Type B pancreatic cell (in vitro differentiated cells): ENCODE measurements around the gene MAP1LC3B2. TPM values are rescaled to one million over a fixed set of nuclear protein-coding genes. Genes with fewer than 3 reads are reported as not detected.
A peak's percentile ranks its signal among the peaks of the same experiment; 100 is the strongest.

Experiments
- DNase-seq: peaks from one replicate; pipeline ENCODE4 v3.0.0; 2021; ENCODE audit warnings: mixed read lengths; ENCODE audit not compliant: unreplicated experiment; ENCODE audit errors: extremely low spot score
- H3K27ac Mint-ChIP-seq: 2 replicates; pipeline ENCODE4 v1.8.0; 2021; ENCODE audit warnings: mild to moderate bottlenecking, mixed read lengths
- H3K27me3 Mint-ChIP-seq: 2 replicates; pipeline ENCODE4 v1.8.0; 2021; ENCODE audit warnings: mixed read lengths
- H3K36me3 Mint-ChIP-seq: 2 replicates; pipeline ENCODE4 v1.8.0; 2021; ENCODE audit warnings: mixed read lengths
- H3K4me1 Mint-ChIP-seq: one replicate; pipeline ENCODE4 v1.8.0; 2021; ENCODE audit warnings: mixed read lengths; ENCODE audit not compliant: unreplicated experiment
- H3K4me3 Mint-ChIP-seq: 2 replicates; pipeline ENCODE4 v1.8.0; 2021; ENCODE audit warnings: mild to moderate bottlenecking, mixed read lengths
- H3K9me3 Mint-ChIP-seq: 2 replicates; pipeline ENCODE4 v1.8.0; 2021; ENCODE audit warnings: mixed read lengths
- CTCF ChIP-seq: fragments of 200-600 bp; sonication (generic); conservative IDR thresholded peaks from 2 replicates; pipeline ENCODE4 v1.5.0; 2021; ENCODE audit warnings: antibody characterized with exemption, mild to moderate bottlenecking
- total RNA-seq: library from RNA; stranded (reverse); gene quantifications from 2 replicates; pipeline ENCODE4 v1.2.1, GENCODE V29; 2021; ENCODE audit warnings: low replicate concordance

Gene MAP1LC3B2
- total RNA-seq, 1 donor from 2014 or later: 1.0 TPM

GRCh38 chr12:116532986-116533342 is 26.2 kb upstream of the MAP1LC3B2 start:
- TF ChIP-seq CTCF: no peak
- peaks cover 1% of the 10 kb centered on the region for H3K9me3 Mint-ChIP-seq
- no peak for DNase-seq

GRCh38 chr12:116533343-116534251 is 25.6 kb upstream of the MAP1LC3B2 start:
- Mint-ChIP-seq H3K9me3 (no peaks in the 10 kb centered on the region), H3K27me3 (peaks cover 6% of the 10 kb centered on the region), H3K4me3 (peak overlapping the region; percentile 88), H3K4me1 (peaks cover 29% of the 10 kb centered on the region), H3K36me3 (no peaks in the 10 kb centered on the region), H3K27ac (peak overlapping the region; percentile 66)
- DNase-seq: peak; percentile 86
- no peak for TF ChIP-seq CTCF

More at GRCh38 chr12:116532986-116533342, 26.2 kb upstream of the MAP1LC3B2 start:
- Mint-ChIP-seq H3K27me3 (peaks cover 6% of the 10 kb centered on the region), H3K4me1 (peaks cover 29% of the 10 kb centered on the region), H3K27ac (peak overlapping the region; percentile 43), H3K36me3 (no peaks in the 10 kb centered on the region), H3K4me3 (peak overlapping the region; percentile 88)

- Mint-ChIP-seq H3K36me3 (no peaks in the 10 kb centered on the region), H3K4me1 (peaks cover 31% of the 10 kb centered on the region), H3K9me3 (no peaks in the 10 kb centered on the region), H3K27ac (peak overlapping the region; percentile 46), H3K4me3 (peak overlapping the region; percentile 88), H3K27me3 (peaks cover 6% of the 10 kb centered on the region)
- DNase-seq: no peak
- TF ChIP-seq CTCF: no peak
Measured at GRCh38 chr12:116534311-116535121, 24.7 kb upstream of the MAP1LC3B2 start.

- H3K36me3 Mint-ChIP-seq: no peaks in the 10 kb centered on the region
- H3K9me3 Mint-ChIP-seq: no peaks in the 10 kb centered on the region
- peaks cover 39% of the 10 kb centered on the region for H3K4me1 Mint-ChIP-seq
- H3K4me3 Mint-ChIP-seq: peak overlapping the region; percentile 88
- DNase-seq: no peak
- peak overlapping the region; percentile 46 for H3K27ac Mint-ChIP-seq
- H3K27me3 Mint-ChIP-seq: peaks cover 10% of the 10 kb centered on the region
- TF ChIP-seq CTCF: no peak
Measured at GRCh38 chr12:116535241-116535640, 23.9 kb upstream of the MAP1LC3B2 start.

GRCh38 chr12:116537101-116537904 is 21.9 kb upstream of the MAP1LC3B2 start:
- Mint-ChIP-seq H3K4me3 (no peak overlapping the region), H3K27ac (no peak overlapping the region), H3K4me1 (peaks cover 43% of the 10 kb centered on the region), H3K9me3 (no peaks in the 10 kb centered on the region), H3K36me3 (no peaks in the 10 kb centered on the region), H3K27me3 (peaks cover 9% of the 10 kb centered on the region)
- no peak for DNase-seq
- no peak for TF ChIP-seq CTCF
